ENCODE measurements around the gene ANKRD65. TPM values are rescaled to one million over a fixed set of nuclear protein-coding genes. Genes with fewer than 3 reads are reported as not detected.

ANKRD65 gene
- total RNA-seq, 2 donors from 2014 or later, result 11.2 to 15.5 TPM

DNA sequence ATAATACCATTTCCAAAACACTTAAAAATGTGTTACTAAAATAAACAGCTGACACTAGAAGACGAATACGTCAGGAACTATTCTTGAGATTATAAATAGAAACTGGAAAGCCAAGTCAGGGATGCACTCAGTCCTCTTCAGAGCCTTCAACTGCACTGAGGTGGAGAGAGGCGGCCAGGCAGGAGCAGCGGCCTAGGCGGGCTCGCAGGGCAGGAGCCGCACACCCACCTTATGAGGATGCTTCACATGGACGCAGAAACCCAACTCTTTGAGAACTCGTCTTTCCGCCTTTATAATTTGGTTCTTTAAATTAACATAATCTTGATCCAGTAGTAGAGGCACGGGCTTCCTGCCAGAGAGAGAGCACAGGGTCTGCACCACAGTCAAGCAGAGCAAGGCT, 25.9 kb downstream of the ANKRD65 start:
- no peak for ATAC-seq
- Histone ChIP-seq H3K36me3 (replicated peaks in 1 of 2; ENCODE audit: insufficient read depth in 1 of 2, low read depth in 2 of 2) (peaks cover 19 to 37% of the 10 kb centered on the region in 2 donors), H3K4me3 (no peak overlapping the region), H3K9me3 (no peaks in the 10 kb centered on the region), H3K4me1 (peaks cover 20% of the 10 kb centered on the region), H3K27ac (no peak overlapping the region), H3K27me3 (no peaks in the 10 kb centered on the region)
- intact Hi-C loops (cut with DNase I), result loop anchor here (10.0 kb wide), 1 partner anchor 100 kb away; no protein-coding TSS in a partner anchor
- no peak for TF ChIP-seq POLR2A (IDR thresholded peaks at IDR 0.05)
- TF ChIP-seq, protein P1, sequence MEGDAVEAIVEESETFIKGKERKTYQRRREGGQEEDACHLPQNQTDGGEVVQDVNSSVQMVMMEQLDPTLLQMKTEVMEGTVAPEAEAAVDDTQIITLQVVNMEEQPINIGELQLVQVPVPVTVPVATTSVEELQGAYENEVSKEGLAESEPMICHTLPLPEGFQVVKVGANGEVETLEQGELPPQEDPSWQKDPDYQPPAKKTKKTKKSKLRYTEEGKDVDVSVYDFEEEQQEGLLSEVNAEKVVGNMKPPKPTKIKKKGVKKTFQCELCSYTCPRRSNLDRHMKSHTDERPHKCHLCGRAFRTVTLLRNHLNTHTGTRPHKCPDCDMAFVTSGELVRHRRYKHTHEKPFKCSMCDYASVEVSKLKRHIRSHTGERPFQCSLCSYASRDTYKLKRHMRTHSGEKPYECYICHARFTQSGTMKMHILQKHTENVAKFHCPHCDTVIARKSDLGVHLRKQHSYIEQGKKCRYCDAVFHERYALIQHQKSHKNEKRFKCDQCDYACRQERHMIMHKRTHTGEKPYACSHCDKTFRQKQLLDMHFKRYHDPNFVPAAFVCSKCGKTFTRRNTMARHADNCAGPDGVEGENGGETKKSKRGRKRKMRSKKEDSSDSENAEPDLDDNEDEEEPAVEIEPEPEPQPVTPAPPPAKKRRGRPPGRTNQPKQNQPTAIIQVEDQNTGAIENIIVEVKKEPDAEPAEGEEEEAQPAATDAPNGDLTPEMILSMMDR (IDR thresholded peaks at IDR 0.05), result no peak
- WGBS, 2 donors, result 85 to 88% methylated on average over 11 of the region's 11 CpGs
- no peak for DNase-seq

DNA sequence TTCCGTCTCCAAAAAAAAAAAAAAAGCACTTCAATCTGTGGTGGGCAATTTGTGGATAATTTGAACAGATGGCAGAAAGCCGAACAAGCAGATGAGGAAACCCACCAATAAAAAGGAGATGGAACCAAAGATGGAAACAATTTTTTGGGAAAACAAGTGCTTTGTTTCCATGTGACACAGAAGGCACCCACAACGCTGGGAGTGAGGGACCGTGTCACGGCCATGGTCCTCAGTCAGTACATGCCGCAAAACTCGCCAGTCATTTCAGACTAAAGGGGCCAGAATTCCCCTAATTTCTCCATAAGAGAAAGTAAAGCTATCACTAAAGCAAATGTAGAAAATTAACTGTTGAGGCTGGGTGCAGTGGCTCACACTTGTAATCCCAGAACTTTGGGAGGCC, 27.0 kb downstream of the ANKRD65 start:
- Histone ChIP-seq H3K27me3 (no peaks in the 10 kb centered on the region), H3K4me3 (no peak overlapping the region), H3K36me3 (replicated peaks in 1 of 2; ENCODE audit: insufficient read depth in 1 of 2, low read depth in 2 of 2) (peaks cover 30 to 43% of the 10 kb centered on the region in 2 donors), H3K27ac (no peak overlapping the region), H3K9me3 (no peaks in the 10 kb centered on the region), H3K4me1 (peaks cover 18% of the 10 kb centered on the region)
- ATAC-seq, result no peak
- no peak for DNase-seq
- intact Hi-C loops (cut with DNase I), result loop anchor here (10.0 kb wide), 1 partner anchor 101 kb away; no protein-coding TSS in a partner anchor
- TF ChIP-seq, protein P1 (IDR thresholded peaks at IDR 0.05), result no peak
- no peak for TF ChIP-seq POLR2A (IDR thresholded peaks at IDR 0.05)
- 94 to 95% methylated on average over 7 of the region's 7 CpGs for WGBS, 2 donors

DNA sequence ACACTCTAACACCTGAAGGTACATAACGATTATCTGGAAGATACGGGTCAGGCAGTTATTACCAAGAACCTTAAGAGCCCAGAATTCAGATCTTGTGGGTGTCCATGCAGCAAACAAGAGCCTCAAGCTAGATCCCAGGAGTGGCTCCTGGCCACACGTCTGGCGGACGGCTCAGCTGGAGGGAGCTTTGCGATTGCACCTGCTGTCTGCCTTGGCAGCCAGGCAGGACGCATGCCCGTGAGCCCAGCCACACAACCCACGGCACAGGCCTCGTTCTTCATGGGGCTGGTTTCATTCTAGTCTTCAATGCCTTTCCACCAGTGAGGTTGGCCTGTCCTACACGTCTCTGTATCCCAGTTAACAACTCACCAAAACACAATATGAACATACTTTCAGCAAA, 27.6 kb downstream of the ANKRD65 start:
- H3K27me3 ChIP-seq, result no peaks in the 10 kb centered on the region
- no peaks in the 10 kb centered on the region for H3K9me3 ChIP-seq
- H3K4me1 ChIP-seq, result peaks cover 18% of the 10 kb centered on the region
- H3K36me3 ChIP-seq (replicated peaks in 1 of 2; ENCODE audit: insufficient read depth in 1 of 2, low read depth in 2 of 2), result peaks cover 30 to 46% of the 10 kb centered on the region in 2 donors
- ATAC-seq, result no peak
- no peak for DNase-seq
- H3K4me3 ChIP-seq, result no peak overlapping the region
- intact Hi-C loops (cut with DNase I), result loop anchor here (10.0 kb wide), 1 partner anchor 101 kb away; no protein-coding TSS in a partner anchor
- TF ChIP-seq, protein P1 (IDR thresholded peaks at IDR 0.05), result no peak
- TF ChIP-seq POLR2A (IDR thresholded peaks at IDR 0.05), result no peak
- WGBS, 2 donors, result 91 to 98% methylated on average over 9 to 11 of the region's 11 CpGs
- H3K27ac ChIP-seq, result no peak overlapping the region

DNA sequence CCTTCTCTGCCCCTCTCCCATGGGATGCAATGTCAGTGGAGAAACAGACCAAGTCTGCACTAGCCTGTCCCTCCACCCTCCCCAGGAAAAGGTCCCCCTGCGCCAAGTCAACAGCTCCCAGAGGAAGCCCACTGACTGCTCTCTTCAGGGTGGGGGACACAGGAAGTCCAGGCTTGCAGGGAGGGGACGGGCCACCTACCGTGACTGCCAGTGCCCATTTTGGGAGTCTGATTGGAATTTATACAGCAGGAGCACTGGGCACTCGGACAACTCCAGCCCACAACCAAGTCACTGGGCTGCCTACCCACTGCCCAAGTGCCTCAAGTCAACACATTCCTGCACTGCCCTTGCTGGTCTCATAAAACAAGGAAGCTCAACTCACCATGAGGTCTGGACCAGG, 28.1 kb downstream of the ANKRD65 start:
- no peak for TF ChIP-seq POLR2A (IDR thresholded peaks at IDR 0.05)
- TF ChIP-seq, protein P1 (IDR thresholded peaks at IDR 0.05), result no peak
- DNase-seq, result no peak

DNA sequence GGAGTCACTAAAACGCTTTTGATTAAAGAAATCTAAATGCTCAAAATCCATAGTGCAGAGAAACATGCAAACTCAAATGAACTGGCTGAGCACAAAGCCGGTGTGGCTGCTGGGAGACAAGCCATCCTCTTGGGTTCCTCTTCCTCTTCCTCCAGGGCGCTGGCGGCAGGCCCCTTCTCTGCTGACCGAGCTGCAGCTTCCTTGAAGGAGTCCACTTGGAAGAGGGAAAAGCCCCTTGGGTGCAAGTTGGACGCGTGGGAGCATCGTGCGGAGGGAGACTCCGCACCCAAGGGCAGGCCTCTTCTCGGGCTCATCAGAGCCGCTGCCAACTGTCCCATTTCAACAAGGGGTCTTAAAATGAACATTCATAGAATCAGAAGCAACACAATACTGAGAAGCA, 29.9 kb downstream of the ANKRD65 start:
- H3K4me1 ChIP-seq, result no peaks in the 10 kb centered on the region
- no peak for ATAC-seq
- H3K27me3 ChIP-seq, result no peaks in the 10 kb centered on the region
- no peak for DNase-seq
- peaks cover 49 to 61% of the 10 kb centered on the region in 2 donors for H3K36me3 ChIP-seq (replicated peaks in 1 of 2; ENCODE audit: insufficient read depth in 1 of 2, low read depth in 2 of 2)
- TF ChIP-seq POLR2A (IDR thresholded peaks at IDR 0.05), result no peak
- TF ChIP-seq, protein P1 (IDR thresholded peaks at IDR 0.05), result no peak
- H3K27ac ChIP-seq, result no peak overlapping the region
- 83 to 96% methylated on average over 12 of the region's 12 CpGs for WGBS, 2 donors
- no peaks in the 10 kb centered on the region for H3K9me3 ChIP-seq
- no peak overlapping the region for H3K4me3 ChIP-seq
- intact Hi-C loops (cut with DNase I), result loop anchor here (10.0 kb wide), 1 partner anchor 104 kb away; no protein-coding TSS in a partner anchor

More for the DNA sequence above, 28.1 kb downstream of the ANKRD65 start:
- peaks cover 14% of the 10 kb centered on the region for H3K4me1 ChIP-seq
- H3K27ac ChIP-seq, result no peak overlapping the region
- no peak for ATAC-seq
- peaks cover 34 to 50% of the 10 kb centered on the region in 2 donors for H3K36me3 ChIP-seq (replicated peaks in 1 of 2; ENCODE audit: insufficient read depth in 1 of 2, low read depth in 2 of 2)
- H3K9me3 ChIP-seq, result no peaks in the 10 kb centered on the region
- intact Hi-C loops (cut with DNase I), result loop anchor here (10.0 kb wide), 1 partner anchor 102 kb away; no protein-coding TSS in a partner anchor
- no peaks in the 10 kb centered on the region for H3K27me3 ChIP-seq
- no peak overlapping the region for H3K4me3 ChIP-seq
- WGBS, 2 donors, result 100% methylated on average over 1 to 4 of the region's 4 CpGs

All from body of pancreas (tissue), 4 donors.